Activated T-cell treated with anti-CD3 and anti-CD28 coated beads, Interleukin-2, amount 50 U/mL, for 72 hours (primary cell): ENCODE results near the gene PRKRIP1. TPM values are rescaled to one million over a fixed set of nuclear protein-coding genes. Genes with fewer than 3 reads are reported as not detected.

Source experiments
- ATAC-seq, 2 donors: fragments of 150-1000 bp; cut with Tn5 transposase; replicated peaks in 1 of 2; 2 replicates each; pipeline ENCODE4 v1.10.0; 2021; ENCODE audit warnings: moderate library complexity in 2 of 2, mild to moderate bottlenecking in 1 of 2
- DNase-seq, 2 donors: peaks; one replicate each; pipeline ENCODE4 v3.0.0; 2021 to 2022; ENCODE audit warnings: mixed read lengths in 1 of 2
- H3K27ac Mint-ChIP-seq: one replicate; pipeline ENCODE4 v1.8.0; 2022; ENCODE audit warnings: mild to moderate bottlenecking, moderate library complexity, mixed read lengths
- H3K27me3 Mint-ChIP-seq: one replicate; pipeline ENCODE4 v1.8.0; 2022; ENCODE audit warnings: low read depth, mixed read lengths
- H3K36me3 Mint-ChIP-seq, 2 donors: one replicate each; pipeline ENCODE4 v1.8.0; 2022; ENCODE audit warnings: mixed read lengths in 2 of 2, mild to moderate bottlenecking in 1 of 2; ENCODE audit not compliant: insufficient read depth in 2 of 2
- H3K4me1 Mint-ChIP-seq: one replicate; pipeline ENCODE4 v1.8.0; 2022; ENCODE audit warnings: low read depth, mixed read lengths
- H3K4me3 Mint-ChIP-seq, 2 donors: one replicate each; pipeline ENCODE4 v1.8.0; 2022; ENCODE audit warnings: mild to moderate bottlenecking in 2 of 2, mixed read lengths in 2 of 2, moderate library complexity in 2 of 2
- H3K9me3 Mint-ChIP-seq, 2 donors: one replicate each; pipeline ENCODE4 v1.8.0; 2022; ENCODE audit warnings: mixed read lengths in 2 of 2
- total RNA-seq, 2 donors: library from RNA; stranded (reverse); gene quantifications; one replicate each; pipeline ENCODE4 v1.2.3, GENCODE V29; 2022

The PRKRIP1 gene
- total RNA-seq, 2 donors from 2014 or later, result 30.6 to 35.7 TPM

DNA sequence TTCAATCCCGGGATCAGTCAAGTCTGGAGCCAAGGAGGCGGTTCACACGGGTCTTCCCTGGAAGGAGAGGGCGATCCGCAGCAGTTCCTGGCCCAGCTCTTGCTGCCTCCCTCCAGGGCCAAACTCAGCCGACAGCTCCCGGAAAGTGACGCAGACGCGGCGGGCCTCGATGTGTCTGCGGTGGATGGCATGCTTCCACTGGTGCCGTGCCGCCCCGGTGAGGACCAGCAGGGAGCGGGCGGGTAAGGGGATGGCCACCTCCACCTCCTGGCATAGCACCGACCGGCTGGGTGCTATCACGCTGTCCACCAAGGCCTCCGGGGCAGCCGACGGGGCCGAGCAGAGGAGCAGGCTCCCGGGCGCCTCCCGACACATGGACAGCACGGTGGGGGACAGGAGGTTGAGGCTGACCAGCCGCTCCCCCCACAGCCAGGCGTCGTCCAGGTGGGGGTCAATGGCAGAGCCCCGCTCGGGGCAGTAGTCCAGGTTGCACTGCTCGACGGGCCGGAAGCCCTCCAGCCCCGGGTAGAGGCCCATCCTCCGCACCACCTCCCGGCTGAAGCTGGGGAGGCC is 61.3 kb downstream of the PRKRIP1 start:
- Mint-ChIP-seq H3K36me3 (peaks cover 0 to 5% of the 10 kb centered on the region in 2 donors), H3K4me1 (peaks cover 8% of the 10 kb centered on the region), H3K4me3 (no peak overlapping the region), H3K27me3 (no peaks in the 10 kb centered on the region), H3K9me3 (no peaks in the 10 kb centered on the region), H3K27ac (no peak overlapping the region)
- DNase-seq (no peak), ATAC-seq (no peak)

DNA sequence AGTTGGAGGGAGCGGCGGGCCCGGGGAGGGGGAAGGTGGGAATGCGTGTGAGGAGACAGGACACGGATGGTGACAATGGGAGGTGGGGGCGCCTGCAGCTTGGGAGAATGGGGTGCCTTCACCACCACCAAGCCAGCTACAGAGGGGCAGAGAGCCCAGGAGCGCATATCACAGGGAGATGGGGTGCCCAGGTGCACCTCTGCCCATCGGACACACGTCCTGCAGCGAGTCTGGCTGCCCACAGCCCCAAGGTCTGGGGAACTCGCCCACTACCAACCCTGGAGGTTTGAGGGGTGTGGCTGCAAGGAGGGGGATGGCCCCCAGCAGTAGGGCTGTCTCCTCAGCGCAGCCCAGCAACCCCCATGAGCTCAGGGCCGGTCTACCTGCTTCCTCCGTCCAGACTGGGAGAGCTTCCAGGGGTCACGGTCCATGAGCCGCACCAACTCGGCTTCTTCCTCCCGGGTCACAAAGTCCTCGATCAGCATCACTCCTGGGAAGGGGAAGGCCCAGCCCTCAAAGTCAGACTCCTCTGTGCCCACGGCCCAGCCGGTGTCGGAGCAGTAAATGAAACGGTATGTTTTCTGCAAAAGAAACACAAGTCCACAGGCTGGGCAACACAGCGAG is 63.2 kb downstream of the PRKRIP1 start:
- DNase-seq (no peak), ATAC-seq (no peak)
- Mint-ChIP-seq H3K4me3 (no peak overlapping the region), H3K27me3 (no peaks in the 10 kb centered on the region), H3K4me1 (peaks cover 24% of the 10 kb centered on the region), H3K36me3 (peaks cover 0 to 5% of the 10 kb centered on the region in 2 donors), H3K9me3 (no peaks in the 10 kb centered on the region), H3K27ac (no peak overlapping the region)

- Mint-ChIP-seq H3K9me3 (no peaks in the 10 kb centered on the region), H3K27ac (no peak overlapping the region), H3K36me3 (peaks cover 0 to 5% of the 10 kb centered on the region in 2 donors), H3K4me3 (no peak overlapping the region), H3K27me3 (no peaks in the 10 kb centered on the region), H3K4me1 (peaks cover 24% of the 10 kb centered on the region)
- ATAC-seq, result no peak
- no peak for DNase-seq
Observed at GRCh38 chr7:102460467-102460866, 64.3 kb downstream of the PRKRIP1 start.

- peak overlapping the region; percentile 79 for H3K27ac Mint-ChIP-seq
- peak overlapping the region; percentile 94 to 96 for H3K4me3 Mint-ChIP-seq
- ATAC-seq, result no peak
- H3K4me1 Mint-ChIP-seq, result peaks cover 37% of the 10 kb centered on the region
- DNase-seq, result no peak
- no peaks in the 10 kb centered on the region for H3K27me3 Mint-ChIP-seq
- H3K36me3 Mint-ChIP-seq, result peaks cover 0 to 3% of the 10 kb centered on the region in 2 donors
- H3K9me3 Mint-ChIP-seq, result no peaks in the 10 kb centered on the region
Observed at GRCh38 chr7:102463841-102464576, 67.8 kb downstream of the PRKRIP1 start.

DNA sequence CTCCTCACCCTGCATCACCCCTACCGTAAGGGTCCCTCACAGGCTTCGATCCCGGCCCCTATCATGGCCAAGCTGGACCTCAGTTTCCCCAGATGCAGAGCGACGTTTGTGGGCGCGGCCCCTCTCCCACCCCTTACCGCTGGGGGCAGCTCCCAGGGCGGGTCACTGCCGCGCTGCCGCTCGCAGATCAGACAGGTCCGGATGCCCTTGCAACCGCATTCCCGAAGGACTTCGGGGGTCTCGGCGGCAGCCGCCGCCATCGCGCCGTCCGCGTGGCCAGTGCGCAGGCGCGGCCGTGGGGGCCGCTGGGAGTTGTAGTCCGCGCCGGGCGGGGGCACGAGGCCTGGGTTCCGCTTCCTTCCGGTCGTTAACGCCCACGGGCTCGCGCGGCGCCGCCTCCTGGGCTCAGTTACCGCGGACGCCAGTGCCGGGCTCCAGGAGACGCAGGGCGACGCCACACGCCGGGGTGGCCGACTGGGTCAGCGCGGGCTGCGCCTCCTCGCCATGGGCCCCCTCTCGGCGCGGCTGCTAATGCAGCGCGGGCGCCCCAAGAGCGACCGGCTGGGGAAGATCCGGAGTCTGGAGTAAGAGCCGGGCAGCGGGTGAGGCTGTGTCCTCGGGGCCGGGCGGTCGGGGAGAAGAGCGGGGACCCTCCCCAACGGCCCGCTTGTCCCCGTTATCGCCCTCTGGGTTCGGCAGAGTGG is 68.6 kb downstream of the PRKRIP1 start, which contains the start of the genes ALKBH4 and LRWD1:
Gene ALKBH4, minus strand, starts transcription at position 287 of the 704 bp plus-strand sequence. Its CDS starts 27 bp downstream, at position 260.
Gene LRWD1, plus strand, starts transcription at position 408 of the 704 bp plus-strand sequence. Its CDS starts 97 bp downstream, at position 505.
- peaks cover 0 to 2% of the 10 kb centered on the region in 2 donors for H3K36me3 Mint-ChIP-seq
- DNase-seq (peak; percentile 98), ATAC-seq (peak; percentile 96)
- H3K27me3 Mint-ChIP-seq, result no peaks in the 10 kb centered on the region
- peak within 1 kb of the TSS; percentile 79 for H3K27ac Mint-ChIP-seq
- H3K4me3 Mint-ChIP-seq, result peak within 1 kb of the TSS; percentile 94 to 96
- no peaks in the 10 kb centered on the region for H3K9me3 Mint-ChIP-seq
- peaks cover 37% of the 10 kb centered on the region for H3K4me1 Mint-ChIP-seq

GRCh38 chr7:102466097-102466496 is 69.9 kb downstream of the PRKRIP1 start:
- no peak overlapping the region for H3K27ac Mint-ChIP-seq
- H3K27me3 Mint-ChIP-seq, result no peaks in the 10 kb centered on the region
- DNase-seq (no peak), ATAC-seq (no peak)
- peaks cover 0 to 2% of the 10 kb centered on the region in 2 donors for H3K36me3 Mint-ChIP-seq
- peaks cover 37% of the 10 kb centered on the region for H3K4me1 Mint-ChIP-seq
- H3K4me3 Mint-ChIP-seq, result peak overlapping the region; percentile 94 to 96
- no peaks in the 10 kb centered on the region for H3K9me3 Mint-ChIP-seq

DNA sequence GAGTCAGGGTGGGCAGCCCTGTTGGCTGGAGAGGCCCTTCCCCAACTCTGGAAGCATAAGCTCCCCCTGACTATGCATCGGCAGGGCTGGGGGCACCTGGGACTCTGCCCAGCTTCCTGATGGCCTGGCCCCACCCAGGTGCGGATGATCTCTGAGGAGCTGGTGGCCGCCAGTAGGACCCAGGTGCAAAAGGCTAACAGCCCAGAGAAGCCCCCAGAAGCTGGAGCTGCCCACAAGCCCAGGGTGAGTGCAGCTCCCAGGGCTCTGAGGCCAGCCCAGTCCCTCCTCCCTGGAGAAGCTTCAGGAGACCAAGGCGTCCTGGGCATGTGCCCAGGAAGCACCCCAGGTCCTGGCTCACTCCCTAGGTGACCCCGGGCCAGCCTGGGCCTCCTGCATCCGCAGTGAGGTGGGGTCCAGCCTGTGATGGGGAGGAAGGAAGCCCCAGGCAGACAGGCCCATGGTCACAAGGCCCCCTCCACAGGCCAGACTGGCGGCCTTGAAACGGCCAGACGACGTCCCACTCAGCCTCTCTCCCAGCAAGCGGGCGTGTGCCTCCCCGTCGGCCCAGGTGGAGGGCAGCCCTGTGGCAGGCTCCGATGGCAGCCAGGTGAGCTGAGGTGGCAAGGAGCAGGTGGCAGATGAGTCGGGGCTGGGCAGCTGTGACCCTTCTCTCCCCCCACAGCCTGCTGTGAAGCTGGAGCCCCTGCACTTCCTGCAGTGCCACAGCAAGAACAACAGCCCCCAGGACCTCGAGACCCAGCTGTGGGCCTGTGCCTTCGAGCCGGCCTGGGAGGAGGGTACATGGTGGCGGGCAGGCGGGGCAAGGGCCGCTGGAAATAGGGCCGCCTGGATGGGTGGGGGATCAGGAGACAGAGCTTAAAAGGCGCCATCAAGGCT is 71.7 kb downstream of the PRKRIP1 start:
- Mint-ChIP-seq H3K9me3 (no peaks in the 10 kb centered on the region), H3K4me3 (no peak overlapping the region), H3K27ac (no peak overlapping the region), H3K4me1 (peaks cover 24% of the 10 kb centered on the region), H3K36me3 (no peaks in the 10 kb centered on the region), H3K27me3 (no peaks in the 10 kb centered on the region)
- no peak for DNase-seq
- no peak for ATAC-seq

GRCh38 chr7:102468478-102469350 is 72.6 kb downstream of the PRKRIP1 start:
- no peaks in the 10 kb centered on the region for H3K9me3 Mint-ChIP-seq

DNA sequence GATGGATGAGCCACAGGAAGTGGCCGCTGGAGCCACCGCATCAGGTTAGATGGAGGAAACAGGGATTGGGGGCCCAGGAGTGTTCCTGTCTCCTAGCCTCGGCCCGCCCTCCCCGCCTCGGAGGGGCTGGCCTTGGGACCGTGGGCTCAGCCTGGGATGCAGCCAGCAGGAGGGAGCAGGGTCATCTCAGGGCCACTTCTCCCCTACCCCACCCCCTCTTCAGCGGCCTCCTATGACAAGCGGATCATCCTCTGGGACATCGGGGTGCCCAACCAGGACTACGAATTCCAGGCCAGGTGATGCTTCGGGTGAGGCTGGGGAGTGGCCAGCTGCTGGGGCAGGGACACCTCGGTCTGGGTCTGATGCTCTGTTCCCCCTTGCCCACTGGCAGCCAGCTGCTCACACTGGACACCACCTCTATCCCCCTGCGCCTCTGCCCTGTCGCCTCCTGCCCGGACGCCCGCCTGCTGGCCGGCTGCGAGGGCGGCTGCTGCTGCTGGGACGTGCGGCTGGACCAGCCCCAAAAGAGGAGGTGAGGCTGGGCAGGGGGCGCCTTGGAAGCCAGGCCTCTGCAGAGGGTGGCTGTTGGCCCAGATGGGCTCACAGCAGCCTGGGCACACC is 73.3 kb downstream of the PRKRIP1 start:
- Mint-ChIP-seq H3K36me3 (no peaks in the 10 kb centered on the region), H3K27ac (no peak overlapping the region), H3K4me3 (no peak overlapping the region), H3K27me3 (no peaks in the 10 kb centered on the region), H3K9me3 (no peaks in the 10 kb centered on the region), H3K4me1 (peaks cover 13% of the 10 kb centered on the region)
- no peak for DNase-seq
- no peak for ATAC-seq

More at GRCh38 chr7:102468478-102469350, 72.6 kb downstream of the PRKRIP1 start:
- Mint-ChIP-seq H3K36me3 (no peaks in the 10 kb centered on the region), H3K27me3 (no peaks in the 10 kb centered on the region), H3K27ac (no peak overlapping the region), H3K4me1 (peaks cover 19% of the 10 kb centered on the region), H3K4me3 (no peak overlapping the region)
- no peak for DNase-seq
- no peak for ATAC-seq

DNA sequence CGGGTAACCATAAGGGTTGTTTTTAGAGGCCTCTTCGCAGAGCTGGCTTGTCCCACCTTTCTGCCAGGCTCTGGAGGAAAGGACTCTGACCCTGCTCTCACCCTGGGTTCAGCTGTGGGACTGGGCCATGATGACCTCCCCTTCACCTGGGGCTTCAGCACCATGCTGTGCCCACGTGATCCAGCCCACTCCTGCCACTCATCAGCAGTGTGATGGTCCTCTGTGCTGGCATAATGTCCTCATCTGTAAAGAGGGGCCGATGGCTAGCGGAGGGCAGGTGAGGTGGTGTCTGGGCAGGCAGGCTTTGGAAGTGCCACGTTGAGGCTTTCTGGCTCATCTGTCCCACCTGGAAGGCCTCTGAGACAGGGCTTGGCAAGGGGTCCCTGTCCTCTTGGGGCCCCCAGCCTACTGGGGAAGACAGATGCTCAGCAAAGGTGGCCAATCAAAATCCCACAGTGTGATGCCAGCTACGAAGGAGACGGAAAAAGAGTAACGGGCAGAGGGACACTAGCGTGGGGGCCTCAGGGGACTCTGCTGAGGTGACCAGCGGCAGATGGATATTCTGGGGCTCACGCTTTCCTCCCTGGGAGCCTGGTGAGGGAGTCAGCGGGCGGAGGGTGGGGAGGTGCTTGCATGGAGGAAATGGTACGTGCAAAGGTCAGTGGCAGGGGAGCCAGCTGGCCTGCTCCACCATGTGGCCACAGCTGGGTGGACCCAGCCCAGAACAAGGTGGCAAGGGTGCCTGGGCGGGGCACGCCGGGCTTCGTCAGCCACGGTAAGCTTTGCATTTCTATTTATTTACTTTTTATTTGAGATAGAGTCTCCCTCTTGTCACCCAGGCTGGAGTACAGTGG is 74.0 kb downstream of the PRKRIP1 start:
- no peak for DNase-seq

DNA sequence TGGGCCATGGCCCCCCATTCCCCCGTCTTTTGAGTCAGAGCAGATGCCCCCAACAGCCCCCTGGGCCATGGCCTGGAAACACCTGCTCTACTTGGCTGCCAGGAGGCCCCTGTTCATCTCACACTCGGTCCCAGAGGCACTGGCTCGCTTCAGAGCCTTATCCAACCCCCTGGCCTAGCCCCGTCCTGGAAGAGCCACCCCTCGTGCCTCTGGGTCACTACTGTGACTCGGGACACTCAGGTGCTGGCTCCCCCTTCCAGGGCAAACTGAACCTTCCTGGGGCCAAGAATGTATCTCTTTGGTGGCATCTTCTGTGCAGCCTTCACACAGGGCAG is 75.6 kb downstream of the PRKRIP1 start:
- H3K9me3 Mint-ChIP-seq, result no peaks in the 10 kb centered on the region
- no peaks in the 10 kb centered on the region for H3K36me3 Mint-ChIP-seq
- DNase-seq, result peak in 1 of 2 donors; percentile 0
- peaks cover 2% of the 10 kb centered on the region for H3K4me1 Mint-ChIP-seq
- no peak for ATAC-seq
- H3K27ac Mint-ChIP-seq, result no peak overlapping the region
- H3K27me3 Mint-ChIP-seq, result no peaks in the 10 kb centered on the region
- H3K4me3 Mint-ChIP-seq, result no peak overlapping the region

More for the DNA sequence above, 74.0 kb downstream of the PRKRIP1 start:
- H3K4me3 Mint-ChIP-seq, result no peak overlapping the region
- H3K27me3 Mint-ChIP-seq, result no peaks in the 10 kb centered on the region
- no peaks in the 10 kb centered on the region for H3K36me3 Mint-ChIP-seq
- no peak for ATAC-seq
- no peak overlapping the region for H3K27ac Mint-ChIP-seq
- peaks cover 13% of the 10 kb centered on the region for H3K4me1 Mint-ChIP-seq
- H3K9me3 Mint-ChIP-seq, result no peaks in the 10 kb centered on the region
